Endothelial cell of umbilical vein (primary cell): Measurements from ENCODE around the gene YPEL1. TPM values are rescaled to one million over a fixed set of nuclear protein-coding genes. Genes with fewer than 3 reads are reported as not detected.
"Not testable (repeated sequence)": the region's sequence is repeated elsewhere in the genome, so short reads cannot be mapped to it uniquely, and the experiment has no call there.

Experiments
- BruUV-seq: library from RNA; stranded (reverse); fragments of 400-500 nt; replicated peaks from 2 replicates; lab custom pipeline; 2021; lab: Mats Ljungman, UMichigan
- CTCF ChIA-PET: fragments of 300-600, 350-600 bp; sonication (Branson Sonifier 250); formaldehyde crosslinking; loops from one replicate; lab custom pipeline; 2021; ENCODE audit warnings: antibody characterized with exemption, inconsistent platforms; lab: Charles Lee
- POLR2A ChIA-PET: fragments of 300-600, 350-600 bp; sonication (Branson Sonifier 250); formaldehyde crosslinking; loops from one replicate; lab custom pipeline; 2021; ENCODE audit warnings: antibody characterized with exemption, inconsistent platforms; lab: Charles Lee
- DNase-seq: peaks from one replicate; pipeline ENCODE4 v3.0.0-alpha.2; 2011; ENCODE audit warnings: low read depth, low spot score
- FAIRE-seq: peaks from 2 replicates; lab custom pipeline; 2011; peaks lifted over from hg19 to GRCh38; lab: Jason Lieb, UNC
- H2AFZ ChIP-seq: 2 replicates; pipeline ENCODE4 v1.6.0; 2012; ENCODE audit warnings: low read depth, low read length, control low read depth, inconsistent platforms
- H3K27ac ChIP-seq: 2 replicates; pipeline ENCODE4 v1.5.1; 2011; ENCODE audit warnings: low read depth, mild to moderate bottlenecking, control low read depth, low read length, moderate library complexity; ENCODE audit not compliant: insufficient read depth
- H3K27me3 ChIP-seq, 2 experiments: 2 replicates each; pipeline versions ENCODE4 v1.6.0 to v1.6.1; 2011; ENCODE audit warnings: low read length in 2 of 2, mixed read lengths in 1 of 2; ENCODE audit not compliant: control insufficient read depth in 2 of 2, insufficient read depth in 2 of 2
- H3K36me3 ChIP-seq, 2 experiments: 2 replicates in 1 of 2; 3 replicates in 1 of 2; pipeline ENCODE4 v1.5.1; 2011; ENCODE audit warnings: low read length in 2 of 2, mild to moderate bottlenecking in 1 of 2, moderate library complexity in 1 of 2; ENCODE audit not compliant: control insufficient read depth in 2 of 2, insufficient read depth in 2 of 2; ENCODE audit errors: extremely low read depth in 1 of 2
- H3K4me1 ChIP-seq: 3 replicates; pipeline ENCODE4 v1.5.1; 2011; ENCODE audit warnings: mild to moderate bottlenecking, low read length; ENCODE audit not compliant: control insufficient read depth, insufficient read depth; ENCODE audit errors: extremely low read depth
- H3K4me2 ChIP-seq: 2 replicates; pipeline ENCODE4 v1.6.1; 2011; ENCODE audit warnings: low read length, control low read depth, mixed read lengths; ENCODE audit not compliant: insufficient read depth
- H3K4me3 ChIP-seq, 3 experiments: fragments of 200-600 bp in 1 of 3; sonication (generic), shearing (Covaris generic) in 1 of 3; replicated peaks in 1 of 3; 2 replicates each; pipeline ENCODE4 v1.5.1; 2011 to 2016; ENCODE audit warnings: control low read depth in 3 of 3, low read length in 3 of 3, mild to moderate bottlenecking in 2 of 3, inconsistent platforms in 1 of 3, low read depth in 1 of 3, moderate library complexity in 1 of 3; ENCODE audit not compliant: insufficient read depth in 1 of 3
- H3K79me2 ChIP-seq: 2 replicates; pipeline ENCODE4 v1.6.0; 2012; ENCODE audit warnings: low read length, inconsistent platforms; ENCODE audit not compliant: control insufficient read depth, insufficient read depth
- H3K9ac ChIP-seq: replicated peaks from 2 replicates; pipeline ENCODE3; 2011; ENCODE audit warnings: low read length, control low read depth; ENCODE audit not compliant: insufficient read depth; ENCODE audit errors: extremely low read depth
- H3K9me1 ChIP-seq: replicated peaks from 3 replicates; pipeline ENCODE4 v1.6.0; 2011; ENCODE audit warnings: mild to moderate bottlenecking, low read length; ENCODE audit not compliant: control insufficient read depth, insufficient read depth; ENCODE audit errors: extremely low read depth
- H3K9me3 ChIP-seq: replicated peaks from 2 replicates; pipeline ENCODE4 v1.5.1; 2012; ENCODE audit warnings: low read length, inconsistent platforms; ENCODE audit not compliant: control insufficient read depth, insufficient read depth
- H4K20me1 ChIP-seq: replicated peaks from 2 replicates; pipeline ENCODE3; 2011; ENCODE audit warnings: mild to moderate bottlenecking, low read length; ENCODE audit not compliant: control insufficient read depth, insufficient read depth; ENCODE audit errors: extremely low read depth
- EZH2 ChIP-seq: IDR thresholded peaks from 2 replicates; pipeline ENCODE4 v1.6.1; 2012; ENCODE audit warnings: borderline replicate concordance, low read depth, mild to moderate bottlenecking, moderate library complexity, low read length, inconsistent platforms; ENCODE audit not compliant: severe bottlenecking
- FOS ChIP-seq: IDR thresholded peaks from 2 replicates; pipeline ENCODE4 v1.6.1; 2011; ENCODE audit warnings: mild to moderate bottlenecking, low read length, moderate library complexity, borderline replicate concordance; ENCODE audit not compliant: insufficient read depth
- GATA2 ChIP-seq: IDR thresholded peaks from 2 replicates; pipeline ENCODE4 v1.7.0; 2011; ENCODE audit warnings: low read depth, mild to moderate bottlenecking, moderate library complexity, mixed read lengths, low read length; ENCODE audit not compliant: insufficient read length, insufficient read depth
- JUN ChIP-seq: IDR thresholded peaks from 2 replicates; pipeline ENCODE4 v1.6.1; 2011; ENCODE audit warnings: borderline replicate concordance, low read depth; ENCODE audit not compliant: insufficient read length, insufficient read depth
- MYC ChIP-seq: IDR thresholded peaks from one replicate; pipeline ENCODE4 v1.6.1; 2011; ENCODE audit warnings: mild to moderate bottlenecking, low read depth, low read length
- POLR2A ChIP-seq: IDR thresholded peaks from 2 replicates; pipeline ENCODE4 v1.6.1; 2012; ENCODE audit warnings: low read depth, mild to moderate bottlenecking, control low read depth, low read length
- POLR2AphosphoS5 ChIP-seq: IDR thresholded peaks from 2 replicates; pipeline ENCODE4 v1.6.1; 2012; ENCODE audit warnings: low read depth, mild to moderate bottlenecking, control low read depth, low read length, moderate library complexity; ENCODE audit not compliant: insufficient read depth
- dilution Hi-C: fragments of 300-500 bp; cut with MboI; formaldehyde crosslinking; loops from one replicate; pipeline ENCODE4 v1.15.0; 2019; ENCODE audit warnings: low sequenced_read_pairs; ENCODE audit not compliant: extremely low pct_ligation_motif_present
- intact Hi-C: fragments of 100-400 bp; cut with micrococcal nuclease; formaldehyde crosslinking; loops from one replicate; pipeline ENCODE4 v1.10.0; 2022
- polyA plus RNA-seq, 4 experiments: library from polyadenylated mRNA; depleted of rRNA in 3 of 4; stranded (reverse) in 3 of 4; unstranded in 1 of 4; fragments of >200 nt; gene quantifications; 2 replicates each; pipeline versions ENCODE4 v1.2.1 to v1.2.3, GENCODE V29; 2011 to 2012; ENCODE audit warnings: missing spikeins in 1 of 4
- total RNA-seq: library from RNA; stranded (reverse); gene quantifications from 2 replicates; pipeline ENCODE4 v1.2.3, GENCODE V29; 2021
- TF ChIP-seq, protein P1 (sequence below): IDR thresholded peaks from 2 replicates; pipeline ENCODE4 v1.6.1; 2011; ENCODE audit not compliant: insufficient read depth, insufficient read length
- TF ChIP-seq, protein P2 (sequence below), 2 donors: IDR thresholded peaks; 1 replicate in 1 of 2; 2 replicates in 1 of 2; pipeline ENCODE4 v1.5.1; 2011; ENCODE audit warnings: low read length in 2 of 2, mild to moderate bottlenecking in 2 of 2, moderate library complexity in 2 of 2, control low read depth in 1 of 2, inconsistent platforms in 1 of 2, low read depth in 1 of 2; ENCODE audit not compliant: insufficient read depth in 1 of 2; ENCODE audit errors: extremely low read depth in 1 of 2

The YPEL1 gene
- total and polyA plus RNA-seq, 2 donors (not counting 3 experiments of a cell fraction or from before 2014, with no cell fraction given) = 3.7 to 6.2 TPM

DNA sequence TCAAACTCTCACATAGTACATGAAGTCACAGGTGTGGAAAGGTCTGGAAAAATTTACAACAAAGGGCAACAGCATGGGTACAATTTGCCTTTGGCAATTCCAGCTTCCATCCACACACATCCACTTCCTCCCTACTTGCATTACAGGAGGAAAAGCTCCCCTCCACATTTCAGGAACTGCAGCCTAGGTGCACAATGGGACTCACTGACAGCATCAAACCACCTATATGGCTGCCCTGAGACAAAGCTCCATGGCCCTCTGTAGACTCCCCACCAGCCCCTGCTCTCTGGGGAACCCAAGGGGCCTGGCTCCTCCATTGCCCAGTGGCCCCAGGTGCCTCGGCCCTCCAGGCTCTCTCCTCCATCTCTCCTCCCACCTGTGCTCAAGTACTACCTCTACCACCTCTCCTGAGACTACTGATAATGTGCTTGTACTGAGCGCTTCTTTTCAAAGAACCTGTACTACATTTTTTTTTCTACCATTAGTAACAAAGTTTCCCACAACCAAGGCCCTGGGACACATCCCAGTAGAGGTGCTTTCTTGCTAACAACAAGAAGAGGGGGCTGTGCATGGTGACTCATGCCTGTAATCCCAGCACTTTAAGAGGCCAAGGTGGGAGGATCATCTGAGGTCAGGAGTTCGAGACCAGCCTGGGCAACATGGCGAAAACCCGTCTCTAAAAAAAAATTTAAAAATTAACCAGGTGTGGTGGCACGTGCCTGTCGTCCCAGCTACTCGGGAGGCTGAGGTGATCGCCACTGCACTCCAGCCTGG is 4.9 kb downstream of the YPEL1 start:
- BruUV-seq = no TSS peak
- FAIRE-seq (no peak), DNase-seq (no peak)
- Histone ChIP-seq H4K20me1 (no peaks in the 10 kb centered on the region), H3K36me3 (no peaks in the 10 kb centered on the region), H3K27ac (no peak overlapping the region), H3K9me1 (no peaks in the 10 kb centered on the region), H2AFZ (no peak overlapping the region), H3K9ac (no peak overlapping the region), H3K79me2 (no peaks in the 10 kb centered on the region), H3K9me3 (no peaks in the 10 kb centered on the region), H3K4me1 (peaks cover 7% of the 10 kb centered on the region), H3K27me3 (peaks cover 0 to 5% of the 10 kb centered on the region in 2 experiments), H3K4me2 (no peak overlapping the region), H3K4me3 (no peak overlapping the region)
- ChIA-PET CTCF (interaction anchor here (1.8 kb wide), 1 partner anchor 22 kb away, joined by 4 read pairs; no protein-coding TSS in a partner anchor), POLR2A (no interaction called here)
- dilution Hi-C loops (no loop called here), intact Hi-C loops (no loop called here)
- no peak for TF ChIP-seq MYC
- no peak for TF ChIP-seq EZH2
- TF ChIP-seq JUN = no peak
- TF ChIP-seq FOS = no peak
- no peak for TF ChIP-seq POLR2AphosphoS5
- no peak for TF ChIP-seq GATA2
- TF ChIP-seq POLR2A = no peak
- TF ChIP-seq, protein P1, sequence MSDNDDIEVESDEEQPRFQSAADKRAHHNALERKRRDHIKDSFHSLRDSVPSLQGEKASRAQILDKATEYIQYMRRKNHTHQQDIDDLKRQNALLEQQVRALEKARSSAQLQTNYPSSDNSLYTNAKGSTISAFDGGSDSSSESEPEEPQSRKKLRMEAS = no peak
- TF ChIP-seq, protein P2, sequence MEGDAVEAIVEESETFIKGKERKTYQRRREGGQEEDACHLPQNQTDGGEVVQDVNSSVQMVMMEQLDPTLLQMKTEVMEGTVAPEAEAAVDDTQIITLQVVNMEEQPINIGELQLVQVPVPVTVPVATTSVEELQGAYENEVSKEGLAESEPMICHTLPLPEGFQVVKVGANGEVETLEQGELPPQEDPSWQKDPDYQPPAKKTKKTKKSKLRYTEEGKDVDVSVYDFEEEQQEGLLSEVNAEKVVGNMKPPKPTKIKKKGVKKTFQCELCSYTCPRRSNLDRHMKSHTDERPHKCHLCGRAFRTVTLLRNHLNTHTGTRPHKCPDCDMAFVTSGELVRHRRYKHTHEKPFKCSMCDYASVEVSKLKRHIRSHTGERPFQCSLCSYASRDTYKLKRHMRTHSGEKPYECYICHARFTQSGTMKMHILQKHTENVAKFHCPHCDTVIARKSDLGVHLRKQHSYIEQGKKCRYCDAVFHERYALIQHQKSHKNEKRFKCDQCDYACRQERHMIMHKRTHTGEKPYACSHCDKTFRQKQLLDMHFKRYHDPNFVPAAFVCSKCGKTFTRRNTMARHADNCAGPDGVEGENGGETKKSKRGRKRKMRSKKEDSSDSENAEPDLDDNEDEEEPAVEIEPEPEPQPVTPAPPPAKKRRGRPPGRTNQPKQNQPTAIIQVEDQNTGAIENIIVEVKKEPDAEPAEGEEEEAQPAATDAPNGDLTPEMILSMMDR (IDR thresholded peaks at IDR 0.05; ENCODE audit: extremely low read depth in 1 of 2, insufficient read depth in 1 of 2, low read depth in 1 of 2, low read length in 2 of 2) = no peak

DNA sequence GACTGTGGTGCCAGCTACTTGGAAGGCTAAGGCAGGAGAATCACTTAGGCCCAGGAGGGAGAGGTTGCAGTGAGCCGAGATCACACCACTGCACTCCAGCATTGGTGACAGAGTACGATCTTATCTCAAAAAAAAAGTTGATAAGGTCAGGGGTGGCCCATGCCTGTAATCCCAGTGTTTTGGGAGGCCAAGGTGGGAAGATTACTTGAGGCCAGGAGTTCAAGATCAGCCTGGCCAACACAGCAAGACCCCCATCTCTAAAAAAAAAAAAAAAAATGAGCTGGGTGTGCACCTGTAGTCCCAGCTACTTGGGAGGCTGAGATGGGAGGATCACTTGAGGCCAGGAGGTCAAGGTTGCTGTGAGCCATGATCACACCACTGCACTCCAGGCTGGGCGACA is 6.4 kb downstream of the YPEL1 start:
- H3K9me1 ChIP-seq, H4K20me1 ChIP-seq, H3K9ac ChIP-seq, intact Hi-C loops, CTCF ChIA-PET, H3K4me3 ChIP-seq, dilution Hi-C loops, FAIRE-seq, H3K79me2 ChIP-seq, H3K27me3 ChIP-seq, H3K27ac ChIP-seq, H2AFZ ChIP-seq, POLR2A ChIA-PET, H3K4me1 ChIP-seq, BruUV-seq, DNase-seq, H3K9me3 ChIP-seq, H3K4me2 ChIP-seq, H3K36me3 ChIP-seq: not testable (repeated sequence)
